GM23338 (cell line): ENCODE measurements around the gene TRIM32. TPM values are rescaled to one million over a fixed set of nuclear protein-coding genes. Genes with fewer than 3 reads are reported as not detected.

ENCODE experiments used
- ATAC-seq: fragments of 200-7000 bp; cut with Tn5 transposase; 3 replicates; pipeline ENCODE4 v1.9.1; 2020
- DNase-seq: peaks from one replicate; pipeline ENCODE4 v3.0.0-alpha.2; 2015; ENCODE audit warnings: low spot score
- H2AFZ ChIP-seq: fragments of 200-600 bp; sonication (generic); 2 replicates; pipeline ENCODE4 v1.8.0; 2016; ENCODE audit warnings: antibody characterized with exemption, mild to moderate bottlenecking, moderate library complexity
- H3F3A ChIP-seq: fragments of 200-600 bp; sonication (generic); replicated peaks from 2 replicates; pipeline ENCODE4 v1.8.0; 2017; ENCODE audit warnings: antibody characterized with exemption, mixed run types, low read depth
- H3K27ac ChIP-seq: fragments of 200-600 bp; sonication (generic); 2 replicates; pipeline ENCODE4 v1.6.1; 2016; ENCODE audit warnings: low read depth
- H3K27me3 ChIP-seq: fragments of 200-600 bp; sonication (generic); 2 replicates; pipeline ENCODE4 v1.8.0; 2016; ENCODE audit warnings: mild to moderate bottlenecking, mixed run types, moderate library complexity; ENCODE audit not compliant: insufficient read depth
- H3K36me3 ChIP-seq: fragments of 200-600 bp; sonication (generic); 2 replicates; pipeline ENCODE4 v1.8.0; 2016; ENCODE audit warnings: mild to moderate bottlenecking; ENCODE audit not compliant: insufficient read depth
- H3K4me1 ChIP-seq: fragments of 200-600 bp; sonication (generic); 2 replicates; pipeline ENCODE4 v1.8.0; 2016; ENCODE audit warnings: mild to moderate bottlenecking, moderate library complexity; ENCODE audit not compliant: insufficient read depth
- H3K4me2 ChIP-seq: fragments of 200-600 bp; sonication (generic); 2 replicates; pipeline ENCODE4 v1.7.1; 2017; ENCODE audit warnings: mixed run types
- H3K4me3 ChIP-seq: fragments of 200-600 bp; sonication (generic); 2 replicates; pipeline ENCODE4 v1.6.1; 2016; ENCODE audit warnings: mixed run types
- H3K79me2 ChIP-seq: fragments of 200-600 bp; sonication (generic); replicated peaks from 2 replicates; pipeline ENCODE4 v1.8.0; 2017; ENCODE audit warnings: mild to moderate bottlenecking; ENCODE audit not compliant: insufficient read depth
- H3K9me2 ChIP-seq: fragments of 200-600 bp; sonication (generic); 2 replicates; pipeline ENCODE4 v1.8.0; 2017; ENCODE audit not compliant: insufficient read depth
- H4K20me1 ChIP-seq: fragments of 200-600 bp; sonication (generic); replicated peaks from 2 replicates; pipeline ENCODE4 v1.8.0; 2017; ENCODE audit warnings: mild to moderate bottlenecking; ENCODE audit not compliant: insufficient read depth
- H3K27ac Mint-ChIP-seq: 2 replicates; pipeline ENCODE4 v1.8.0; 2020; ENCODE audit warnings: inconsistent platforms, mild to moderate bottlenecking, moderate library complexity, mixed read lengths
- H3K27me3 Mint-ChIP-seq: 3 replicates; pipeline ENCODE4 v1.8.0; 2022; ENCODE audit warnings: low read depth, mild to moderate bottlenecking, moderate library complexity, mixed read lengths, inconsistent platforms; ENCODE audit not compliant: insufficient read depth, poor library complexity
- H3K36me3 Mint-ChIP-seq: 3 replicates; pipeline ENCODE4 v1.8.0; 2021; ENCODE audit warnings: low read depth, mild to moderate bottlenecking, inconsistent platforms, moderate library complexity, mixed read lengths
- H3K4me1 Mint-ChIP-seq: 3 replicates; pipeline ENCODE4 v1.8.0; 2020; ENCODE audit warnings: mild to moderate bottlenecking, inconsistent platforms, mixed read lengths
- H3K4me3 Mint-ChIP-seq: 3 replicates; pipeline ENCODE4 v1.8.0; 2021; ENCODE audit warnings: moderate library complexity, mild to moderate bottlenecking, inconsistent platforms, mixed read lengths
- H3K9me3 Mint-ChIP-seq: 3 replicates; pipeline ENCODE4 v1.8.0; 2020; ENCODE audit warnings: moderate library complexity, mild to moderate bottlenecking, inconsistent platforms, mixed read lengths
- CREB1 ChIP-seq: fragments of 250-450 bp; sonication (Bioruptor Pico); IDR thresholded peaks from 2 replicates; pipeline ENCODE4 v1.5.0; 2020; ENCODE audit warnings: low read depth, mild to moderate bottlenecking, moderate library complexity
- CTCF ChIP-seq, 2 experiments: fragments of 200-600 bp in 1 of 2; sonication (generic) in 1 of 2; conservative IDR thresholded peaks; 2 replicates each; pipeline versions ENCODE4 v1.5.1 to v1.6.1; 2016 to 2017; ENCODE audit warnings: antibody characterized with exemption in 2 of 2, low read depth in 2 of 2, mild to moderate bottlenecking in 2 of 2, moderate library complexity in 1 of 2
- EZH2phosphoT487 ChIP-seq: fragments of 200-600 bp; sonication (generic); IDR thresholded peaks from one replicate; pipeline ENCODE4 v1.8.1; 2018; ENCODE audit warnings: antibody characterized with exemption; ENCODE audit not compliant: unreplicated experiment
- POLR2AphosphoS5 ChIP-seq: IDR thresholded peaks from 2 replicates; pipeline ENCODE4 v1.6.1; 2016; ENCODE audit warnings: antibody characterized with exemption, low read depth
- ZNF462 ChIP-seq: fragments of 250-450 bp; sonication (Bioruptor Pico); IDR thresholded peaks from 2 replicates; pipeline ENCODE4 v1.5.0; 2020; ENCODE audit warnings: mild to moderate bottlenecking, moderate library complexity
- polyA plus RNA-seq: library from polyadenylated mRNA; unstranded; fragments of >200 nt; fragmentation: Nextera tagmentation; extraction: Ambion mirVana; gene quantifications from 2 replicates; pipeline ENCODE4 v1.2.1, GENCODE V29; 2016
- total RNA-seq: library from RNA; depleted of rRNA; stranded (reverse); fragments of >200 nt; shearing (Covaris generic); gene quantifications from 2 replicates; pipeline ENCODE4 v1.2.3, GENCODE V29; 2014
- TF ChIP-seq, protein P1 (sequence below): IDR thresholded peaks from one replicate; pipeline ENCODE4 v1.6.1; 2018; ENCODE audit warnings: antibody characterized with exemption; ENCODE audit not compliant: unreplicated experiment

TRIM32 gene
- total and polyA plus RNA-seq, 2 experiments from 2014 or later, result 6.7 to 16.3 TPM

DNA sequence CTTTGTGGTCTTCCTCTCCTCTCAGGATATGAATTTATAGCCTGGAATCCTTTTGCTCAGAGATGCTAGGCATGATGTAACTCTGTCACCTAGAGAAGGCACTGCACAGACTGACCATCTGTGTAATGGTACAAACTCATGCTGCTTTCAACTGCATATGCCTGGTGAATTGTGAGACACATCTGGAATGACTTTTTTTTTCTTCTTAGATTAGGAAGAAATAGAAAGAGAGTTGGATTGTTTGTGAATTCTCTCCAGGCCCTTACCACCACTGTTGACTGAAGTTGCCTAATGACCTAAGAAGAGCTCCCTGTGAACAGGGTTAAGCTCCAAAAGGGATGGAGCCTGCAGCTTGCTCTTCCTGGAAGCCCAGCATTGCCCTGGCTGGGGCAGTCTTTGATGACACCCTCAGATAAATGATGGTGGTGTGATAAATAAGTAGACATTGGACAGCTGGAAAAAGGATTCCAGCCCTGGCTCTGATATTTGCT is 47.8 kb upstream of the TRIM32 start (continued):
- no peak for TF ChIP-seq ZNF462 (CRISPR knock-in tag)

- no peaks in the 10 kb centered on the region for H3K4me1 Mint-ChIP-seq
- no peaks in the 10 kb centered on the region for H3K27me3 ChIP-seq
- no peaks in the 10 kb centered on the region for H3K9me3 Mint-ChIP-seq
- no peaks in the 10 kb centered on the region for H3K9me2 ChIP-seq
- no peak overlapping the region for H2AFZ ChIP-seq
- H3K36me3 ChIP-seq, result no peaks in the 10 kb centered on the region
- H3K27ac ChIP-seq, result no peak overlapping the region
- no peak overlapping the region for H3K4me2 ChIP-seq
- no peak overlapping the region for H3K27ac Mint-ChIP-seq
- no peak overlapping the region for H3K4me3 Mint-ChIP-seq
- no peaks in the 10 kb centered on the region for H3K79me2 ChIP-seq
- no peaks in the 10 kb centered on the region for H4K20me1 ChIP-seq
- no peaks in the 10 kb centered on the region for H3K4me1 ChIP-seq
- H3K36me3 Mint-ChIP-seq, result no peaks in the 10 kb centered on the region
- ATAC-seq (no peak), DNase-seq (no peak)
- no peaks in the 10 kb centered on the region for H3K27me3 Mint-ChIP-seq
- H3K4me3 ChIP-seq, result no peak overlapping the region
- H3F3A ChIP-seq, result no peaks in the 10 kb centered on the region
- no peak for TF ChIP-seq EZH2phosphoT487
- TF ChIP-seq CREB1, result no peak
- TF ChIP-seq POLR2AphosphoS5, result no peak
- no peak for TF ChIP-seq CTCF (conservative IDR thresholded peaks at IDR 0.05; ENCODE audit: low read depth in 2 of 2)
- TF ChIP-seq, protein P1, sequence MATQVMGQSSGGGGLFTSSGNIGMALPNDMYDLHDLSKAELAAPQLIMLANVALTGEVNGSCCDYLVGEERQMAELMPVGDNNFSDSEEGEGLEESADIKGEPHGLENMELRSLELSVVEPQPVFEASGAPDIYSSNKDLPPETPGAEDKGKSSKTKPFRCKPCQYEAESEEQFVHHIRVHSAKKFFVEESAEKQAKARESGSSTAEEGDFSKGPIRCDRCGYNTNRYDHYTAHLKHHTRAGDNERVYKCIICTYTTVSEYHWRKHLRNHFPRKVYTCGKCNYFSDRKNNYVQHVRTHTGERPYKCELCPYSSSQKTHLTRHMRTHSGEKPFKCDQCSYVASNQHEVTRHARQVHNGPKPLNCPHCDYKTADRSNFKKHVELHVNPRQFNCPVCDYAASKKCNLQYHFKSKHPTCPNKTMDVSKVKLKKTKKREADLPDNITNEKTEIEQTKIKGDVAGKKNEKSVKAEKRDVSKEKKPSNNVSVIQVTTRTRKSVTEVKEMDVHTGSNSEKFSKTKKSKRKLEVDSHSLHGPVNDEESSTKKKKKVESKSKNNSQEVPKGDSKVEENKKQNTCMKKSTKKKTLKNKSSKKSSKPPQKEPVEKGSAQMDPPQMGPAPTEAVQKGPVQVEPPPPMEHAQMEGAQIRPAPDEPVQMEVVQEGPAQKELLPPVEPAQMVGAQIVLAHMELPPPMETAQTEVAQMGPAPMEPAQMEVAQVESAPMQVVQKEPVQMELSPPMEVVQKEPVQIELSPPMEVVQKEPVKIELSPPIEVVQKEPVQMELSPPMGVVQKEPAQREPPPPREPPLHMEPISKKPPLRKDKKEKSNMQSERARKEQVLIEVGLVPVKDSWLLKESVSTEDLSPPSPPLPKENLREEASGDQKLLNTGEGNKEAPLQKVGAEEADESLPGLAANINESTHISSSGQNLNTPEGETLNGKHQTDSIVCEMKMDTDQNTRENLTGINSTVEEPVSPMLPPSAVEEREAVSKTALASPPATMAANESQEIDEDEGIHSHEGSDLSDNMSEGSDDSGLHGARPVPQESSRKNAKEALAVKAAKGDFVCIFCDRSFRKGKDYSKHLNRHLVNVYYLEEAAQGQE, result no peak
Observed at GRCh38 chr9:116641292-116642059, 45.6 kb upstream of the TRIM32 start.
